Activated naive CD4-positive, alpha-beta T cell treated with anti-CD3 and anti-CD28 coated beads, Interleukin-2, amount 50 U/mL, for 24 hours (primary cell): ENCODE measurements around the gene LRRC10.

Experiments
- H3K27ac Mint-ChIP-seq: one replicate; pipeline ENCODE4 v1.8.0; 2021; ENCODE audit warnings: mild to moderate bottlenecking, mixed read lengths
- H3K27me3 Mint-ChIP-seq: one replicate; pipeline ENCODE4 v1.8.0; 2021; ENCODE audit warnings: mixed read lengths
- H3K36me3 Mint-ChIP-seq: one replicate; pipeline ENCODE4 v1.8.0; 2021; ENCODE audit warnings: mixed read lengths
- H3K4me1 Mint-ChIP-seq: one replicate; pipeline ENCODE4 v1.8.0; 2021; ENCODE audit warnings: mixed read lengths
- H3K4me3 Mint-ChIP-seq: one replicate; pipeline ENCODE4 v1.8.0; 2021; ENCODE audit warnings: mild to moderate bottlenecking, mixed read lengths
- H3K9me3 Mint-ChIP-seq: one replicate; pipeline ENCODE4 v1.8.0; 2021; ENCODE audit warnings: mixed read lengths

LRRC10 gene, protein sequence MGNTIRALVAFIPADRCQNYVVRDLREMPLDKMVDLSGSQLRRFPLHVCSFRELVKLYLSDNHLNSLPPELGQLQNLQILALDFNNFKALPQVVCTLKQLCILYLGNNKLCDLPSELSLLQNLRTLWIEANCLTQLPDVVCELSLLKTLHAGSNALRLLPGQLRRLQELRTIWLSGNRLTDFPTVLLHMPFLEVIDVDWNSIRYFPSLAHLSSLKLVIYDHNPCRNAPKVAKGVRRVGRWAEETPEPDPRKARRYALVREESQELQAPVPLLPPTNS

DNA sequence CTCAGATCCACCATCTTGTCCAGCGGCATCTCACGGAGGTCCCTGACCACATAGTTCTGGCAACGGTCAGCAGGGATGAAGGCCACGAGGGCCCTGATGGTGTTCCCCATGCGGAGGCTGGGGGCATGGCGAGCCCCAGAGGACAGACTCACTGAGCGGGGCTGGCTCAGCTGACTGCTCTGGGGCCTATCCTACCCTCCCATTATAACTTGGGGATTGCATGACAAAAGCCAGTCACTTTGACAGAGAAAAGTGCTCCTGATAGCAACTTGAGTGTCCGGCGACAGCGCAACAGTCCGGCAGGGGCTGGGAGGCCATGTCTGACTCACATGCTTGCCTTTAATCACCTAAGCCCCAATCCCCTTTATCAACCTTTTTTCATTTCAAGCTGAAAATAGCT is at the start of gene LRRC10:
LRRC10 (minus strand) TSS at position 179 of the 400 bp plus-strand sequence; CDS start at position 110, 69 bp downstream.
- H3K36me3 Mint-ChIP-seq, result no peaks in the 10 kb centered on the region
- H3K27ac Mint-ChIP-seq, result no peak within 1 kb of the TSS
- no peaks in the 10 kb centered on the region for H3K4me1 Mint-ChIP-seq
- H3K9me3 Mint-ChIP-seq, result no peaks in the 10 kb centered on the region
- peaks cover 2% of the 10 kb centered on the region for H3K27me3 Mint-ChIP-seq
- no peak within 1 kb of the TSS for H3K4me3 Mint-ChIP-seq

DNA sequence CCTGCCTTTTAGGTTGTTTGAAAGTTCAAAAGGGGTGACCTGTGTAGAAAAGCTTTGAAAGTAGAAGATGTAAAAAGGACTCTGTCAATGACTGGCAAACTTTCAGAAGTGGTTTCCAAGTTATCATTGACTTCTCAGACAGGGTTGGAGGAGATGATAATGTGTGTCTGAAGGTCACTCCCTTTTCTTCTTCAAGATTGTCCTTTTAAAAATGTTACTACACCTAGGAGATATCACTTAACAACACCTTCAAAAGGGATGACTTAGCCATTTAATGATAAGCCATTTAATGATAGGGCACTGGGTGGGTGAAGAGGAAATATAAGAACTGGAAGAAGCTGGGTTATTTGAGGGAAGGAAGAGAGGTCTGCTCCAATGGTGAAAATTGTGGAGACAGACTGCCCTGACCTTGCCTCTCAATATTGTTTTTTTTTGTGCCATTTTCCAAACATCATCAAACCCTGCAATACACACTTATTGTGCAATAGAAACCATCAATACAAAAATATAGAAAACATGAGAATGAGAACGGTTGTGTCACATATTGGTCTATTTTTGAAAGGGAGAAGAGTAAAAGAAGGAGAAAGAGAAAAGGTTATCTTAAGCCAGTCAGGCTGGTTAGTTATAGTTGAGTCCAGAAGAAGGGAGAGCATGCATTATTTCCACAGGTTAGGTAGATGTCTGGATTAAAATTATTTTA is 49.6 kb upstream of the LRRC10 start:
- H3K4me1 Mint-ChIP-seq, result no peaks in the 10 kb centered on the region
- H3K27me3 Mint-ChIP-seq, result peaks cover 5% of the 10 kb centered on the region
- H3K27ac Mint-ChIP-seq, result no peak overlapping the region
- H3K36me3 Mint-ChIP-seq, result no peaks in the 10 kb centered on the region
- H3K4me3 Mint-ChIP-seq, result no peak overlapping the region
- no peaks in the 10 kb centered on the region for H3K9me3 Mint-ChIP-seq

DNA sequence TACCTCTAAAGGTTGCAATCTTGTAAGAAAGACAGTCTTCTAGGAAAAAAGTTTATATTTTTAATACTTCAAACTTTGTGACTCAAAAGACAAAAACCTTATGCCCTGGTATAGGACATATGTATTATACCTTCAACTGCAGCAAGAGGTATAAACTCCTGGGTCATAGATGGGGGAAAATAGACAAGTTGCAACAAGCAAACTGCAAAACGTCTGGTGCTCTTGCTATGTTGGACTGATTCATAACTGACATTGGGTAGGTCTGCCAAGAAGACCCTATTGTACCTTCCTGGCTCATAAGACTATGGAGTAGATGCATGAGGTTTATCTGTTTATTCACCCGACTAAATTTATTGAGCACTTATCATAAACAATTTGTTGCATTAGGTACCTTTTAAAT is 47.5 kb upstream of the LRRC10 start:
- H3K36me3 Mint-ChIP-seq, result no peaks in the 10 kb centered on the region
- peaks cover 5% of the 10 kb centered on the region for H3K27me3 Mint-ChIP-seq
- H3K27ac Mint-ChIP-seq, result no peak overlapping the region
- H3K4me3 Mint-ChIP-seq, result no peak overlapping the region
- H3K4me1 Mint-ChIP-seq, result no peaks in the 10 kb centered on the region
- no peaks in the 10 kb centered on the region for H3K9me3 Mint-ChIP-seq

DNA sequence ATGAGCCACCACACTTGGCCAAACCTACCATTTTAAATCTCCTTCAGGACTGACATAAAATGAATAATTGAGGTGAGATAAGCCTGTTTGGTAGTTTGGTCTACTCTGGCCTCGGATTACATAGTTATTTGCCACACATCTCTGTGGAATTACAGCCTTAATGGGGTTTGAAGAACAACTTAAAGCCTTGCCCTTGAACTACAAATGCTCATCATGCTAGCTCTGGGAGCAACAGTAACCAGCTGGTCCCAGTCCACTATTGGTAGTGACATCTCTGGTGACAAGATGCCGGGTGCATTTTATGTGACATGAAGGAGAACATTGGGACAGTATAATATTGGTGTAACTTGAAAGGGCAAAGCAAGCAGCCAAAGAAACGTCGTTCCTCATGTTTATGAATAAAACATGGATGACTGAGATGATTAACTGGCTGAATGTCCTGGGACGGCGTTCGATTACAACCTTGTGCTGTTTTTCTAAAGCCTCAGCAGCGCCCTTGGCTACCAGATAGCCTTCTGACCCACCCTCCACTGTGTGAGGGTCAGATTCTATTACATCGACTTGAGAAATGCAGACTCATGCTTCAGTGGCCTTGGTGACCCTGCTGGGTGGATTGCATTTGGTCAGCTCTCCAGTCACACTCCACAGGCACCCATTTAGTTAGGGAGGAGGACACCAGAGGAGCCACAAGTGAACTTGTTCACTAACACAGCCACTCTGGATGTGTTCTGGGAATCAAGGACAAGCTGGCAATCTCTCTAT is 46.9 kb upstream of the LRRC10 start:
- Mint-ChIP-seq H3K4me3 (no peak overlapping the region), H3K36me3 (no peaks in the 10 kb centered on the region), H3K27me3 (peaks cover 5% of the 10 kb centered on the region), H3K9me3 (no peaks in the 10 kb centered on the region), H3K27ac (no peak overlapping the region), H3K4me1 (no peaks in the 10 kb centered on the region)

DNA sequence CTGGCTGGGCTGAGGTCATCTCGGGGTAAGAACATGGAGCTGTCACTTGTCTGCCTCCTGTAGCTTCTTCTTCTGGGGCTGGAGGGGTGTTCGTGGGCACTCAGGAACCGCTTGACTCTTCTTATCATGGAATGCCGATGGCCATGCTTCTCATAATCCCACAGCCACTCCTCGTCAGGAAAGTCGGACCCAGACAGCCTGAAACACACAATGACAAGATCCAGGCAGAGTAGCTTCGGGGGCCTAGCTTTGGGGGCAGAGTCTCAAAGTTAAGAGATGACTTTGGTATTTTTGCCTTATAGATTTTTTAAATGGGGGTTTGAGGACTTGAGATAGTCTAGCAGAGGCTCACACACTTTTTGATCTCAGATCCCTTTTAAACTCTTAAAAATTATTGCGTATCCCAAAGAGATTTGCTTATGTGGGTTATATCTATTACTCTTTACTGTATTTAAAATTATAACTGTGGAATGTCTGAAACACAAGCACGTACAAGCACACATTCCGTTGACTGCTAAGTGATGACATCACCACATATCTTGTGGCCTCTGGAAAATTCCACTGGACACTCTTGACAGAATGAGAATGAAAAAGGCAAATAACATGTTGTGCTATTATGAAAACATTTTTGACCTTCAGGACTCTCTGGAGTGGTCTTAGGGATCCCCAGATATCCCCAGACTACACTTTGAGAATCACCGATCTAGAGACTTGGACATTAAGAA is 45.1 kb upstream of the LRRC10 start:
- H3K9me3 Mint-ChIP-seq, result no peaks in the 10 kb centered on the region
- H3K4me3 Mint-ChIP-seq, result no peak overlapping the region
- no peak overlapping the region for H3K27ac Mint-ChIP-seq
- no peaks in the 10 kb centered on the region for H3K4me1 Mint-ChIP-seq
- H3K36me3 Mint-ChIP-seq, result no peaks in the 10 kb centered on the region
- H3K27me3 Mint-ChIP-seq, result peaks cover 5% of the 10 kb centered on the region

DNA sequence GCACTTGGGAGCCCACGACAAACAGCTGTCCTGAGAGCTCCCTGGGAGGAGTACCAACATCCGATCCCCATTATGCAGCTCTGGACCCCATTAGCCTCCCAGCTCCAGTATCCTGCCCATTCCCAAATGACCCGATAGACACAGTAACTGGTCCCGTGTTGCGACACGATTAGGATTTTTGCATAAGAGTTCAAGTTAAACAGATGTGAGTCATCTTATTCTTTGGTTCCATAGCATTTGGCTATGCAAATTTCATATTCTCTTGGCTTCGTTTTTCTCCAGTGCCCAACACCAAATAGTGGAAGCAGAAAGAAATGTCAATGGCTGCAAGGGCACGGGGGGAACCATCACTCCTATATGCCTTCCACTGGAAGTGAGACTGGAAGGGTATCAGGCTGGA is 43.0 kb upstream of the LRRC10 start:
- H3K4me3 Mint-ChIP-seq, result no peak overlapping the region
- no peaks in the 10 kb centered on the region for H3K9me3 Mint-ChIP-seq
- H3K27me3 Mint-ChIP-seq, result peaks cover 5% of the 10 kb centered on the region
- H3K36me3 Mint-ChIP-seq, result no peaks in the 10 kb centered on the region
- no peak overlapping the region for H3K27ac Mint-ChIP-seq
- H3K4me1 Mint-ChIP-seq, result no peaks in the 10 kb centered on the region

DNA sequence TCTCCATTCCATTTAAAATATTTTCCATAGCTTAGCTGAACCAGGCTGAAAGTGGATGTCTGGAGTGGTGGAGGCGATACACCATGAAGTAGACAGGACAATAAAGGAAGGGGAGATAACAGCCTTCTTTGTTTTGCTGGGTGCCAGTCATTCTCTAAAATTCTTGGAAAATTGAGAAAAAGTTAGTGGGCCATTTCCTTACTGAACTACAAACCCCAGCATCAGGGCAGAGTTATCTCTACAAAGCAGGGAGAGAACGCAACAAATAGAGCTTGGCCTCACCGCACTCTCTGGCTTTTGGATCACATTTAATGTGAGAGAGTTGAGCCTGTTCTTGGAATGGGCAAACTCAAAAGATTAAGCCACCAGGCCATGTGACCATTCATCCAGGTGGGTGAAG is 41.2 kb upstream of the LRRC10 start:
- H3K4me3 Mint-ChIP-seq, result no peak overlapping the region
- H3K4me1 Mint-ChIP-seq, result no peaks in the 10 kb centered on the region
- H3K9me3 Mint-ChIP-seq, result no peaks in the 10 kb centered on the region
- H3K36me3 Mint-ChIP-seq, result no peaks in the 10 kb centered on the region
- H3K27me3 Mint-ChIP-seq, result peaks cover 3% of the 10 kb centered on the region
- H3K27ac Mint-ChIP-seq, result no peak overlapping the region

DNA sequence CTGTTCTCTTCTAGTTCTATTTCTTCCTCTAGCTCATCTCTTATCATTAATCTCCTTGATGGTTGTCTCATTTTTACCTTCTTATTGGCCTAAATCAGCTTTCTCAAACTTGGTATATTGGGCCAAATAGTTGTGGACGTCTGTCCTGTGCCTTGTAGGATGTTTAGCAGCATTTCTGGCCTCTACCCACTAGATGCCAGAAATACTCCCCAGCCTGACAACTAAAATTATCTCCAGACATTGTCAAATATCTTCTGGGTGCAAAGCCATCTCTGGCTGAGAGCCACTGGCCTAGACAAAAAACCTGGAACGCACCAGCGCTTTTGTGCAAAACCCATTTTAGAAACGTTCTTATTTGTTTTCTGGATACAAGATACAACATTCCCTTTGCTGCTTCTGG is 38.8 kb upstream of the LRRC10 start:
- H3K27me3 Mint-ChIP-seq, result no peaks in the 10 kb centered on the region
- no peak overlapping the region for H3K4me3 Mint-ChIP-seq
- H3K36me3 Mint-ChIP-seq, result no peaks in the 10 kb centered on the region

DNA sequence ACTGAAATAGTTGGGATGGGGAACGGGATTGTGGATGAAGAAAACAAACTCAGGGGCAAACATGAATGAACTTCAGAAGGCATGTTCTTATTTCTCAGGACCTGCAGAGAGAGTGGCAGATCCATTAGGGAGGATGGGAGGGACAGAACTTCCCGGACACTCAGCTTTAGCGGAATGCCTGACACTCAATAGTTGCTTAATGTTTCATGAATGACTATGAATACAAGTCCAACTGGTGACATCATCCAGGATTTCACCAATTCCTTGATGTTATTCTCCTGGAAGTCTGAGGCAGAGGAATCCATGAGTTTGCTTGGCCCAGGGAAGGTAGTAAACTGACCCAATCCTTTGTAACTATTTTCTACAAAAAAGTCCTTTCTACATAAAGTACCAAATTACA is 37.8 kb upstream of the LRRC10 start:
- Mint-ChIP-seq H3K4me3 (no peak overlapping the region), H3K9me3 (no peaks in the 10 kb centered on the region), H3K4me1 (no peaks in the 10 kb centered on the region), H3K27ac (no peak overlapping the region), H3K27me3 (no peaks in the 10 kb centered on the region), H3K36me3 (no peaks in the 10 kb centered on the region)

More for the DNA sequence above, 38.8 kb upstream of the LRRC10 start:
- Mint-ChIP-seq H3K4me1 (no peaks in the 10 kb centered on the region), H3K9me3 (no peaks in the 10 kb centered on the region), H3K27ac (no peak overlapping the region)

DNA sequence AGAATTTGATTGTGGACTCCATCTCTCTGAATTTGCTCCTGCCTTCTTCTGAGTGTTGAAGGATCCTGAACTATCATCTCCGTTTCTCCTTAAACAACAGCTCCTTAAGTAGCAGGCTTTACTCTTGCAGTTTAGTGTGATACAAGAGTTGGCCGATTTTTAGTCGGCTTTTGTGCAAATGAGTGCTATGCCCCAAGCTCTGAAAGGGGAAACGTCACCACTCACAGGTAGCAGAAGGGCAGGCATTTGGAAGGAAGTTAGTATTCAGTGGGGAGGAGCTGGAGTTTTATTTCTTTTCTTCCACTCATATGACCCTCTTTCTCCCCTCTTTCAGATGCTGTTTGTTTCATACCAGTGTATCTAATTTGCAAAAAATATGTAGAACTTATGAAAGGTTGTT is 36.5 kb upstream of the LRRC10 start:
- no peak overlapping the region for H3K27ac Mint-ChIP-seq
- no peaks in the 10 kb centered on the region for H3K36me3 Mint-ChIP-seq
- H3K27me3 Mint-ChIP-seq, result no peaks in the 10 kb centered on the region
- H3K9me3 Mint-ChIP-seq, result no peaks in the 10 kb centered on the region
- no peak overlapping the region for H3K4me3 Mint-ChIP-seq
- no peaks in the 10 kb centered on the region for H3K4me1 Mint-ChIP-seq

DNA sequence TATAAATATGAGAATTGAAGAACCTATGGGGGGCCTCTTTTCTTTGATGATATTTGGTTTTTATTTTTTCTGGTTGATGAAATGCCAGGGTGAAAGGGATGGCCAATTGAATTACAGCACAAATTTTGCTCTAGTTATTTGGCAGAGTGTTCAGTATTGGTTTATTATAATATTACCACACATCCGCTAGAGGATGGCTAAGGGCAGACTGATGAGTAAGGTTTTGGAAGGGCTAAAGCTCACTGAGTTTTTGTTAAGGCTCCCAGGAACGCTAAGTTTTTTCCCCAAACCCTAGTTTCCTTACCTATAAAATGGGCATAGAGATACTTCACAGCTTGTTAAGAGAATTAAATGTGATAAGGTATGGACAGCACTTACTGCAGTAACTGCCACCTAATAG is 34.3 kb upstream of the LRRC10 start:
- Mint-ChIP-seq H3K4me1 (no peaks in the 10 kb centered on the region), H3K27me3 (no peaks in the 10 kb centered on the region), H3K27ac (no peak overlapping the region), H3K36me3 (no peaks in the 10 kb centered on the region), H3K9me3 (no peaks in the 10 kb centered on the region), H3K4me3 (no peak overlapping the region)

DNA sequence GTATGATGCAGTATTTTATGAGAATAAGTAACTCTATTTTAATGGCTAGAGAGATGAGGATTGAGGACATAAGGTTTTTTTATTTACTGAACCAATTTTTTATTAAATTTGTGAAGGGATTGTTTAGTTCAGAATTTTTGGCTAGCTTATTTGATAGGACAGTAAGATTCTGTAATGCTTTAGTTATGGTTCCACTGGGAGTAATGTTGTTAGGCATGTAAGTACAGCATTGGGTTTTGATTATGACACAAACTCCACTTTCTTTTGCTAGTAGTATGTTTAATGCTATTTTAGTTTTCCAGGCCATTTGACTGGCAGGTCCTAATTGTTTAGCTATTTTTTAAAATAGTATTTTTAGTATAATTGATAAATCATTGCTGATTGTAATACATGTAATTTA is 33.8 kb upstream of the LRRC10 start:
- no peaks in the 10 kb centered on the region for H3K9me3 Mint-ChIP-seq
- H3K27ac Mint-ChIP-seq, result no peak overlapping the region
- H3K27me3 Mint-ChIP-seq, result no peaks in the 10 kb centered on the region
- no peak overlapping the region for H3K4me3 Mint-ChIP-seq
- no peaks in the 10 kb centered on the region for H3K36me3 Mint-ChIP-seq
- peaks cover 1% of the 10 kb centered on the region for H3K4me1 Mint-ChIP-seq

DNA sequence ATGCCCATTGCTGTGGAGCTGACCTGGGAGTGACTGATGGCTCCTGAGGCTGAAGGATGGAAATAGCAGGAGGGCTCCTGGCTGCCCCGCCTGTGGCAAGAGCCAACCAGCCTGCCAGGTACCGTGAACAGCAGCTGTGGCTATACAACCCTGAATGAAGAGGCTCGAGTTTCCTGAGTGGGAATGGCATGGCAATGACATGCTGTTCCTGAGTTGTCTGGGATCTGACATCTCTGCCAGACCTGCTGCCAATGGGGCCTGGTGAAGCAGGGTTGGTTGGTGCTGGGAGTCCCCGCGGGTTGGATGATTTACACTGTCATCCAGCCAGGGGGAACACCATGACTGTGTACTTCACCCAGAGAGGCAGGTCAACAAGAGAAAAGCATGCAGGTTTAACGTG is 31.8 kb upstream of the LRRC10 start:
- Mint-ChIP-seq H3K36me3 (no peaks in the 10 kb centered on the region), H3K27me3 (no peaks in the 10 kb centered on the region), H3K9me3 (no peaks in the 10 kb centered on the region), H3K27ac (no peak overlapping the region), H3K4me1 (peaks cover 3% of the 10 kb centered on the region), H3K4me3 (no peak overlapping the region)

DNA sequence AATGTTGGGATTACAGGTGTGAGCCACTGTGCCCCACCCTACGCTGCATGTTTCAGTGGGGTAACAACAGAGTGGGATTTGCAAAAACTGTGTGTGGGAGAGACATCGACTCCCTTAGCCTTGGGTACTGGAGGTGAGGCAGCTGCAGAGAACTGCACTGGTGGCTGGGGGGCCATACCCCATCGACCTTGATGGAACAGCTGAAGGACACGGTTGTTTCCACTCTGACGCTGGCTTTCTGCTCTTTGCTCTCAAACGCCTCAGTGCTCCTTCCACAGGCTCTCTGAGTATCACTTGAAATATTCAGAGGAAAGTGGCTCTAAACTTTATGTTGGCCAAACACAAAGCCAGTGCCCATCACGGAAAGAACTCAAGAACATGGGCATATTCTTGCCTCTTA is 30.8 kb upstream of the LRRC10 start:
- Mint-ChIP-seq H3K4me1 (peaks cover 3% of the 10 kb centered on the region), H3K9me3 (no peaks in the 10 kb centered on the region), H3K36me3 (no peaks in the 10 kb centered on the region), H3K4me3 (no peak overlapping the region), H3K27ac (no peak overlapping the region), H3K27me3 (no peaks in the 10 kb centered on the region)

DNA sequence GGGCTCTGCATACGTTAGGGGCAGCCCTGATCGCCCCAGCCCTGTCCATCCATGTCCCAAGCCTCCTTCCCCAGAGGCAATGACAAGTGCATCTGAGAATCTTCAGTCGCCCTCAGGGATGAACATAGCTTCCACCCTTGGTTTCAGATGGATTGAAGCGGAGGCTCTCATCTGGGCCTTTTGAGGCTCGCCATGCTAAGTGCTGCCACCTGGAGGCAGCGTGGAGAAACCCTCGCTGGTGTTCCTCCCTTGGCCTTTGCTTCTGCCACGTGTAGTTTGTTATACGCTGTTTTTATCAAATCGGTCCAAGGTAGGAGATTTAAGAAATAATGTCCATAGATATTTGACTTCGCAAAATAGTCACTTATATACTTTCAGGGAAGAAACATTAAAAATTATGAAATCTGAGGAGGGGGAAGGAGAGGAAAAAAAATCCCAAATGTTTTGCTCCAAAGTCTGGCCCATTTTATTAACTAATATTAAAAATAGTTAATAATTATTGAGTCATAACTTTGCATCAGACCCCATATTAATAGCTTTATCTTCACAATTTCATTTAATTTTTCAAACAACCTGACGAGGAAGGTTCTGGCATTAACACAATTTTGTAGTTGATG is 28.8 kb upstream of the LRRC10 start:
- H3K27ac Mint-ChIP-seq, result no peak overlapping the region
- H3K9me3 Mint-ChIP-seq, result no peaks in the 10 kb centered on the region
- H3K27me3 Mint-ChIP-seq, result no peaks in the 10 kb centered on the region
- H3K4me3 Mint-ChIP-seq, result no peak overlapping the region
- H3K4me1 Mint-ChIP-seq, result peaks cover 3% of the 10 kb centered on the region
- H3K36me3 Mint-ChIP-seq, result no peaks in the 10 kb centered on the region
